HCT116 (cell line): Measurements from ENCODE around the gene PPHLN1. TPM values are rescaled to one million over a fixed set of nuclear protein-coding genes. Genes with fewer than 3 reads are reported as not detected.
A peak's percentile ranks its signal among the peaks of the same experiment; 100 is the strongest.

Experiments
- ATAC-seq: fragments of 200-7000 bp; cut with Tn5 transposase; 2 replicates; pipeline ENCODE4 v1.9.1; 2020; ENCODE audit warnings: mild to moderate bottlenecking, moderate library complexity
- BruUV-seq: library from RNA; stranded (reverse); fragments of 400-500 nt; replicated peaks from 2 replicates; lab custom pipeline; 2021; lab: Mats Ljungman, UMichigan
- CTCF ChIA-PET: fragments of 300-600 bp; sonication (Branson Sonifier 250); formaldehyde crosslinking; loops from one replicate; lab custom pipeline; 2021; ENCODE audit warnings: antibody characterized with exemption; lab: Charles Lee
- POLR2A ChIA-PET: fragments of 300-600, 350-600 bp; sonication (Branson Sonifier 250); formaldehyde crosslinking; loops from one replicate; lab custom pipeline; 2021; ENCODE audit warnings: antibody characterized with exemption; lab: Charles Lee
- RAD21 ChIA-PET, 2 experiments: fragments of 300-600 bp; sonication (Branson Sonifier 250); formaldehyde crosslinking; loops; one replicate each; lab custom pipeline; 2023; ENCODE audit warnings: low total read pairs in 2 of 2; ENCODE audit not compliant: uncharacterized antibody in 2 of 2, unreplicated experiment in 2 of 2, low non-redundant PET in 1 of 2; lab: Charles Lee
- DNase-seq: peaks from one replicate; pipeline ENCODE4 v3.0.0-alpha.2; 2010; ENCODE audit warnings: low read depth, low spot score
- H2AFZ ChIP-seq: fragments of 200-600 bp; shearing (Covaris generic), sonication (generic); 2 replicates; pipeline ENCODE4 v1.6.1; 2017; ENCODE audit warnings: low read depth, mixed run types, mixed read lengths, antibody characterized with exemption, low read length; ENCODE audit not compliant: poor library complexity, severe bottlenecking
- H3K27ac ChIP-seq: 2 replicates; pipeline ENCODE4 v1.5.1; 2012; ENCODE audit warnings: low read depth, low read length
- H3K27me3 ChIP-seq: fragments of 200-600 bp; sonication (generic); 2 replicates; pipeline ENCODE4 v1.6.1; 2016; ENCODE audit warnings: mixed run types, low read length, mixed read lengths; ENCODE audit not compliant: insufficient read depth
- H3K36me3 ChIP-seq, 2 experiments: fragments of 200-500 bp in 1 of 2; fragments of 200-600 bp in 1 of 2; sonication (Bioruptor generic) in 1 of 2; sonication (generic) in 1 of 2; 2 replicates each; pipeline versions ENCODE4 v1.5.1 to v1.6.1; 2014 to 2016; ENCODE audit warnings: low read length in 2 of 2, inconsistent platforms in 1 of 2, mixed read lengths in 1 of 2, mixed run types in 1 of 2; ENCODE audit not compliant: insufficient read depth in 2 of 2, control insufficient read depth in 1 of 2
- H3K4me1 ChIP-seq, 2 experiments: fragments of 200-600 bp in 1 of 2; sonication (generic) in 1 of 2; 2 replicates each; pipeline versions ENCODE4 v1.5.1 to v1.6.1; 2012 to 2017; ENCODE audit warnings: low read length in 2 of 2, inconsistent platforms in 1 of 2, mild to moderate bottlenecking in 1 of 2, mixed read lengths in 1 of 2, mixed run types in 1 of 2, moderate library complexity in 1 of 2; ENCODE audit not compliant: insufficient read depth in 2 of 2, control insufficient read depth in 1 of 2
- H3K4me2 ChIP-seq: fragments of 200-600 bp; sonication (generic); 2 replicates; pipeline ENCODE4 v1.6.1; 2017; ENCODE audit warnings: mixed run types, low read length, mixed read lengths
- H3K4me3 ChIP-seq, 2 experiments: fragments of 200-600 bp in 1 of 2; sonication (generic) in 1 of 2; replicated peaks in 1 of 2; 2 replicates each; pipeline ENCODE4 v1.5.1; 2011 to 2016; ENCODE audit warnings: low read length in 2 of 2, control low read depth in 1 of 2, low read depth in 1 of 2, mild to moderate bottlenecking in 1 of 2, mixed read lengths in 1 of 2, mixed run types in 1 of 2
- H3K79me2 ChIP-seq: fragments of 200-600 bp; sonication (generic); 2 replicates; pipeline ENCODE4 v1.6.1; 2017; ENCODE audit warnings: mild to moderate bottlenecking, mixed run types, low read length, moderate library complexity, mixed read lengths; ENCODE audit not compliant: insufficient read depth
- H3K9ac ChIP-seq: fragments of 200-600 bp; sonication (generic); 2 replicates; pipeline ENCODE4 v1.6.1; 2016; ENCODE audit warnings: low read length, mixed read lengths
- H3K9me2 ChIP-seq: fragments of 200-600 bp; sonication (generic), shearing (Covaris generic); 2 replicates; pipeline ENCODE4 v1.6.1; 2017; ENCODE audit warnings: mixed run types, mild to moderate bottlenecking, moderate library complexity; ENCODE audit not compliant: insufficient read depth
- H3K9me3 ChIP-seq, 2 experiments: fragments of 200-500 bp in 1 of 2; fragments of 200-600 bp in 1 of 2; sonication (Bioruptor generic) in 1 of 2; sonication (generic) in 1 of 2; 2 replicates each; pipeline ENCODE4 v1.6.1; 2014 to 2017; ENCODE audit warnings: low read length in 2 of 2, mixed read lengths in 2 of 2, inconsistent platforms in 1 of 2, low read depth in 1 of 2, mild to moderate bottlenecking in 1 of 2, mixed run types in 1 of 2, moderate library complexity in 1 of 2; ENCODE audit not compliant: control insufficient read depth in 1 of 2, insufficient read depth in 1 of 2
- H4K20me1 ChIP-seq: fragments of 200-600 bp; sonication (generic), shearing (Covaris generic); 2 replicates; pipeline ENCODE4 v1.6.1; 2017; ENCODE audit warnings: mixed run types, mild to moderate bottlenecking, moderate library complexity; ENCODE audit not compliant: insufficient read depth
- ATF3 ChIP-seq: IDR thresholded peaks from 2 replicates; pipeline ENCODE4 v1.6.1; 2012
- CBX3 ChIP-seq: IDR thresholded peaks from 2 replicates; pipeline ENCODE4 v1.6.1; 2012; ENCODE audit warnings: low read depth
- CEBPB ChIP-seq: IDR thresholded peaks from 2 replicates; pipeline ENCODE4 v1.6.1; 2012; ENCODE audit warnings: low read depth
- CTCF ChIP-seq, 3 experiments: fragments of 200-600 bp in 1 of 3; sonication (generic) in 1 of 3; IDR thresholded peaks in 2 of 3; conservative IDR thresholded peaks in 1 of 3; 2 replicates each; pipeline ENCODE4 v1.5.1; 2012 to 2017; ENCODE audit warnings: low read depth in 2 of 3, low read length in 2 of 3, antibody characterized with exemption in 1 of 3, borderline replicate concordance in 1 of 3, control low read depth in 1 of 3, mild to moderate bottlenecking in 1 of 3, mixed read lengths in 1 of 3, mixed run types in 1 of 3, moderate library complexity in 1 of 3; ENCODE audit not compliant: insufficient read depth in 1 of 3
- EGR1 ChIP-seq: IDR thresholded peaks from 2 replicates; pipeline ENCODE4 v1.6.1; 2012; ENCODE audit warnings: low read depth
- ELF1 ChIP-seq: IDR thresholded peaks from 2 replicates; pipeline ENCODE4 v1.6.1; 2012; ENCODE audit warnings: low read depth, borderline replicate concordance
- EZH2 ChIP-seq: fragments of 200-600 bp; sonication (generic); IDR thresholded peaks from 2 replicates; pipeline ENCODE4 v1.6.1; 2017; ENCODE audit warnings: antibody characterized with exemption, mixed run types
- EZH2phosphoT487 ChIP-seq: fragments of 200-600 bp; IDR thresholded peaks from 2 replicates; pipeline ENCODE4 v1.6.1; 2018; ENCODE audit warnings: antibody characterized with exemption, borderline replicate concordance
- JUND ChIP-seq: IDR thresholded peaks from 2 replicates; pipeline ENCODE4 v1.6.1; 2012
- POLR2A ChIP-seq: IDR thresholded peaks from 2 replicates; pipeline ENCODE4 v1.7.0; 2011; ENCODE audit warnings: borderline replicate concordance; ENCODE audit not compliant: insufficient read depth, insufficient read length; ENCODE audit errors: extremely low read depth
- POLR2AphosphoS5 ChIP-seq: IDR thresholded peaks from 2 replicates; pipeline ENCODE4 v1.6.1; 2011; ENCODE audit warnings: mild to moderate bottlenecking, low read depth, low read length, moderate library complexity
- SIN3A ChIP-seq: IDR thresholded peaks from 2 replicates; pipeline ENCODE4 v1.6.1; 2012; ENCODE audit warnings: low read depth
- SP1 ChIP-seq: IDR thresholded peaks from 2 replicates; pipeline ENCODE4 v1.6.1; 2012; ENCODE audit warnings: low read depth
- SRF ChIP-seq: IDR thresholded peaks from 2 replicates; pipeline ENCODE4 v1.6.1; 2012; ENCODE audit warnings: low read depth
- YY1 ChIP-seq: IDR thresholded peaks from 2 replicates; pipeline ENCODE4 v1.6.1; 2011; ENCODE audit warnings: low read length, low read depth, moderate library complexity, mild to moderate bottlenecking; ENCODE audit not compliant: insufficient replicate concordance; ENCODE audit errors: extremely low read depth
- ZFX ChIP-seq: fragments of 450-650 bp; IDR thresholded peaks from 2 replicates; pipeline ENCODE4 v1.6.1; 2017
- ZNF274 ChIP-seq: fragments of 200-500 bp; sonication (Bioruptor generic); IDR thresholded peaks from 2 replicates; pipeline ENCODE4 v1.6.1; 2014; ENCODE audit warnings: mild to moderate bottlenecking, low read depth, low read length, inconsistent platforms
- intact Hi-C: fragments of 100-400 bp; cut with micrococcal nuclease; formaldehyde crosslinking; loops from 2 replicates; pipeline ENCODE4 v1.10.0; 2022
- total RNA-seq: library from RNA; stranded (reverse); gene quantifications from one replicate; pipeline ENCODE4 v1.2.1, GENCODE V29; 2021; ENCODE audit not compliant: unreplicated experiment
- TF ChIP-seq, protein P1 (sequence below): IDR thresholded peaks from 2 replicates; pipeline ENCODE4 v1.6.1; 2012

The PPHLN1 gene
- total RNA-seq, 1 experiment from 2014 or later = 57.4 TPM

GRCh38 chr12:42325653-42326474 lies at the start of gene PPHLN1, which contains the start of gene ZCRB1 (continued):
- TF ChIP-seq CTCF (IDR thresholded peaks at IDR 0.05 in 2 of 3, conservative IDR thresholded peaks at IDR 0.05 in 1 of 3; ENCODE audit: borderline replicate concordance in 1 of 3, insufficient read depth in 1 of 3, low read depth in 2 of 3, low read length in 2 of 3) (no peak), ELF1 (peak; percentile 85), ZNF274 (no peak), EGR1 (0 out of 2 replicates have a peak, but pooled peaks have one; percentile 14), ATF3 (no peak), SIN3A (peak; percentile 82), EZH2phosphoT487 (no peak)
- TF ChIP-seq, all 23 proteins: peak for 9

DNA sequence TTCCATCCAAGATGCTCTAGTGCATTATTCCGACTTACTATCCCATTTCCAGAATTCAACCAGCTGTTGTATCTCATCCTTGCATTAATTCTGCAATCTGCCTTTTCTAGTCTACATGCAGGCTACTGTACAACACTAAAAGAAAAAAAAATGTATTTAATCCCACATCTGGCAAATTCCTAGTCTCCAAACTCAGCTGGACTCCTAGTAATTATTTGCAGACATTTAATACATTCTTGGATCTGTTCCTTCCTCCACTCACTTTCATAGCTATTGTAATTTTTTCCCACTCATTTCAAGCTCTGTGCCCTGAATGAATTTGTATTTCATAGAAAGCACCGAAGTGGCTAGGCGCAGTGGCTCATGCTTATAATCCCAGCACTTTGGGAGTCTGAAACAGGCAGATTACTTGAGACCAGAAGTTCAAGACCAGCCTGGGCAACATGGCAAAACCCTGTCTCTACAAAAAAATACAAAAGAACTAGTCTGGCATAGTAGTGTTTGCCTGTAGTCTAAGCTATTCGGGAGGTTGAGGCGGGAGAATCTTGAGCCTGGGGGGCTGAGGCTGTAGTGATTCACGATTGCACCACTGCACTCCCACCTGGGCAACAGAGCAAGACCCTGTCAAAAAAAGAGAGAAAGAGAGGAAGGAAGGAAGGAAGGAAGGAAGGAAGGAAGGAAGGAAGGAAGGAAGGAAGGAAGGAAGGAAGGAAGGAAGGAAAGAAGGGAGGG lies 48.4 kb upstream of the PPHLN1 start:
- BruUV-seq = no TSS peak
- TF ChIP-seq SRF = no peak
- TF ChIP-seq EZH2 = no peak
- TF ChIP-seq POLR2AphosphoS5 = no peak
- TF ChIP-seq CBX3 = no peak
- TF ChIP-seq JUND = no peak
- TF ChIP-seq SP1 = no peak
- no peak for TF ChIP-seq YY1
- no peak for TF ChIP-seq ZFX
- no peak for TF ChIP-seq CTCF (IDR thresholded peaks at IDR 0.05 in 2 of 3, conservative IDR thresholded peaks at IDR 0.05 in 1 of 3; ENCODE audit: borderline replicate concordance in 1 of 3, insufficient read depth in 1 of 3, low read depth in 2 of 3, low read length in 2 of 3)
- no peak for TF ChIP-seq ATF3
- TF ChIP-seq EZH2phosphoT487 = no peak
- TF ChIP-seq ZNF274 = no peak
- TF ChIP-seq, protein P1, sequence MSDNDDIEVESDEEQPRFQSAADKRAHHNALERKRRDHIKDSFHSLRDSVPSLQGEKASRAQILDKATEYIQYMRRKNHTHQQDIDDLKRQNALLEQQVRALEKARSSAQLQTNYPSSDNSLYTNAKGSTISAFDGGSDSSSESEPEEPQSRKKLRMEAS = no peak
- TF ChIP-seq POLR2A = no peak
- TF ChIP-seq CEBPB = no peak

More for the DNA sequence above, 48.4 kb upstream of the PPHLN1 start:
- Histone ChIP-seq H3K79me2 (no peaks in the 10 kb centered on the region), H3K9me3 (no peaks in the 10 kb centered on the region), H3K4me3 (no peak overlapping the region), H4K20me1 (no peaks in the 10 kb centered on the region), H3K9me2 (no peaks in the 10 kb centered on the region), H3K36me3 (no peaks in the 10 kb centered on the region), H3K27me3 (no peaks in the 10 kb centered on the region), H2AFZ (no peak overlapping the region), H3K27ac (no peak overlapping the region), H3K4me2 (no peak overlapping the region), H3K9ac (no peak overlapping the region), H3K4me1 (no peaks in the 10 kb centered on the region)
- RAD21 ChIA-PET = no interaction called here
- no peak for DNase-seq
- intact Hi-C loops = loop anchor here (5.0 kb wide), 1 partner anchor 290 kb away; no protein-coding TSS in a partner anchor
- POLR2A ChIA-PET = no interaction called here
- CTCF ChIA-PET = no interaction called here
- ATAC-seq = no peak
